Astrocyte of the spinal cord (primary cell): ENCODE results near the gene APBA2.
"Not testable (repeated sequence)": the region's sequence is repeated elsewhere in the genome, so short reads cannot be mapped to it uniquely, and the experiment has no call there.

Source experiments
- DNase-seq: peaks from one replicate; pipeline ENCODE4 v3.0.0; 2011; ENCODE audit warnings: low read depth, low spot score
- H3K4me3 ChIP-seq: 2 replicates; pipeline ENCODE4 v1.5.1; 2011; ENCODE audit warnings: low read depth, mild to moderate bottlenecking, low read length, moderate library complexity
- CTCF ChIP-seq: IDR thresholded peaks from 2 replicates; pipeline ENCODE4 v1.5.1; 2012; ENCODE audit warnings: low read depth, mild to moderate bottlenecking, low read length, inconsistent platforms
- in situ Hi-C: cut with HindIII; loops from 2 replicates; pipeline ENCODE4 v1.10.0; 2017; ENCODE audit warnings: low sequenced_read_pairs

The APBA2 gene

GRCh38 chr15:29016518-29016917, 130.7 kb downstream of the APBA2 start:
- in situ Hi-C loops = no loop called here
- no peak for DNase-seq
- no peak for TF ChIP-seq CTCF
- no peak overlapping the region for H3K4me3 ChIP-seq

- in situ Hi-C loops = no loop called here
- TF ChIP-seq CTCF = peak; percentile 6
- no peak overlapping the region for H3K4me3 ChIP-seq
- DNase-seq = no peak
These were observed 132.5 kb downstream of the APBA2 start for GRCh38 chr15:29018120-29018805.

GRCh38 chr15:29018995-29019976, 133.5 kb downstream of the APBA2 start:
- H3K4me3 ChIP-seq = no peak overlapping the region
- no peak for TF ChIP-seq CTCF
- DNase-seq = no peak
- in situ Hi-C loops = no loop called here

- no peak overlapping the region for H3K4me3 ChIP-seq
- in situ Hi-C loops = no loop called here
- no peak for TF ChIP-seq CTCF
- DNase-seq = no peak
These were observed 136.1 kb downstream of the APBA2 start for GRCh38 chr15:29021857-29022256.

- in situ Hi-C loops = no loop called here
- no peak for DNase-seq
- TF ChIP-seq CTCF = no peak
These were observed 138.9 kb downstream of the APBA2 start for GRCh38 chr15:29024662-29025061.

GRCh38 chr15:29025411-29025810, 139.6 kb downstream of the APBA2 start:
- in situ Hi-C loops, H3K4me3 ChIP-seq, DNase-seq: not testable (repeated sequence)

More at GRCh38 chr15:29024662-29025061, 138.9 kb downstream of the APBA2 start:
- H3K4me3 ChIP-seq = no peak overlapping the region

GRCh38 chr15:29028158-29028557, 142.4 kb downstream of the APBA2 start:
- H3K4me3 ChIP-seq, DNase-seq, in situ Hi-C loops: not testable (repeated sequence)
